SK-N-MC (cell line): ENCODE measurements around the gene FILIP1.

Experiments
- DNase-seq: peaks from one replicate; pipeline ENCODE4 v3.0.0-alpha.2; 2011; ENCODE audit warnings: low read depth, low spot score
- H3K27ac ChIP-seq: fragments of 200-600 bp; sonication (generic); 2 replicates; pipeline ENCODE4 v1.5.1; 2016; ENCODE audit warnings: mixed run types
- H3K36me3 ChIP-seq: fragments of 200-600 bp; sonication (generic); 2 replicates; pipeline ENCODE4 v1.6.1; 2017; ENCODE audit warnings: antibody characterized with exemption, low read length, mixed read lengths; ENCODE audit not compliant: insufficient read depth
- H3K4me3 ChIP-seq: fragments of 200-600 bp; sonication (generic); 2 replicates; pipeline ENCODE4 v1.5.1; 2016
- H3K9ac ChIP-seq: fragments of 200-600 bp; sonication (generic); 2 replicates; pipeline ENCODE4 v1.8.0; 2017; ENCODE audit warnings: mixed run types, mixed read lengths; ENCODE audit not compliant: insufficient read length
- H3K9me3 ChIP-seq: fragments of 200-600 bp; sonication (generic); 2 replicates; pipeline ENCODE4 v1.6.1; 2017; ENCODE audit warnings: low read depth, mild to moderate bottlenecking, antibody characterized with exemption, low read length, moderate library complexity, mixed read lengths
- EZH2 ChIP-seq: fragments of 200-600 bp; sonication (generic); IDR thresholded peaks from one replicate; pipeline ENCODE4 v1.6.1; 2017; ENCODE audit warnings: antibody characterized with exemption
- FOXP2 ChIP-seq: optimal IDR thresholded peaks from 2 replicates; pipeline ENCODE3; 2011; ENCODE audit warnings: mild to moderate bottlenecking, moderate library complexity; ENCODE audit not compliant: insufficient read depth; ENCODE audit errors: extremely low read length, control extremely low read depth
- POLR2AphosphoS5 ChIP-seq: IDR thresholded peaks from 2 replicates; pipeline ENCODE4 v1.6.1; 2012; ENCODE audit warnings: mild to moderate bottlenecking, low read depth, low read length, borderline replicate concordance

FILIP1 gene

GRCh38 chr6:75302280-75302679 is 191.3 kb downstream of the FILIP1 start:
- no peaks in the 10 kb centered on the region for H3K9me3 ChIP-seq
- no peak overlapping the region for H3K27ac ChIP-seq
- H3K4me3 ChIP-seq, result no peak overlapping the region
- H3K36me3 ChIP-seq, result no peaks in the 10 kb centered on the region
- TF ChIP-seq FOXP2 (no peak), POLR2AphosphoS5 (no peak), EZH2 (no peak)
- no peak overlapping the region for H3K9ac ChIP-seq
- no peak for DNase-seq

- Histone ChIP-seq H3K9me3 (no peaks in the 10 kb centered on the region), H3K4me3 (no peak overlapping the region), H3K36me3 (no peaks in the 10 kb centered on the region), H3K9ac (no peak overlapping the region), H3K27ac (no peak overlapping the region)
- TF ChIP-seq EZH2 (no peak), FOXP2 (no peak), POLR2AphosphoS5 (no peak)
- no peak for DNase-seq
Measured at GRCh38 chr6:75301537-75301936, 192.1 kb downstream of the FILIP1 start.

- Histone ChIP-seq H3K27ac (no peak overlapping the region), H3K36me3 (no peaks in the 10 kb centered on the region), H3K9ac (no peak overlapping the region), H3K9me3 (no peaks in the 10 kb centered on the region), H3K4me3 (no peak overlapping the region)
- TF ChIP-seq POLR2AphosphoS5 (no peak), EZH2 (no peak), FOXP2 (no peak)
- DNase-seq, result no peak
Measured at GRCh38 chr6:75301088-75301487, 192.5 kb downstream of the FILIP1 start.

GRCh38 chr6:75300531-75300855 is 193.1 kb downstream of the FILIP1 start:
- no peak overlapping the region for H3K27ac ChIP-seq
- no peak overlapping the region for H3K9ac ChIP-seq
- no peaks in the 10 kb centered on the region for H3K36me3 ChIP-seq
- H3K9me3 ChIP-seq, result no peaks in the 10 kb centered on the region
- DNase-seq, result no peak
- no peak for TF ChIP-seq EZH2
- no peak for TF ChIP-seq FOXP2
- TF ChIP-seq POLR2AphosphoS5, result no peak
- H3K4me3 ChIP-seq, result no peak overlapping the region

- Histone ChIP-seq H3K4me3 (no peak overlapping the region), H3K36me3 (no peaks in the 10 kb centered on the region), H3K9me3 (no peaks in the 10 kb centered on the region), H3K27ac (no peak overlapping the region), H3K9ac (no peak overlapping the region)
- DNase-seq, result no peak
- no peak for TF ChIP-seq FOXP2
- TF ChIP-seq EZH2, result no peak
- no peak for TF ChIP-seq POLR2AphosphoS5
Measured at GRCh38 chr6:75299801-75300530, 193.6 kb downstream of the FILIP1 start.

- H3K27ac ChIP-seq, result no peak overlapping the region
- no peaks in the 10 kb centered on the region for H3K36me3 ChIP-seq
- H3K9me3 ChIP-seq, result no peaks in the 10 kb centered on the region
- TF ChIP-seq FOXP2, result no peak
- no peak for TF ChIP-seq EZH2
- no peak for TF ChIP-seq POLR2AphosphoS5
- H3K9ac ChIP-seq, result no peak overlapping the region
- DNase-seq, result peak; percentile 66
- no peak overlapping the region for H3K4me3 ChIP-seq
Measured at GRCh38 chr6:75296811-75297779, 196.5 kb downstream of the FILIP1 start.

- Histone ChIP-seq H3K9ac (no peak overlapping the region), H3K27ac (no peak overlapping the region), H3K9me3 (no peaks in the 10 kb centered on the region), H3K4me3 (no peak overlapping the region), H3K36me3 (no peaks in the 10 kb centered on the region)
- no peak for TF ChIP-seq EZH2
- no peak for TF ChIP-seq POLR2AphosphoS5
- TF ChIP-seq FOXP2, result no peak
- no peak for DNase-seq
Measured at GRCh38 chr6:75292555-75292954, 201.0 kb downstream of the FILIP1 start.

- no peaks in the 10 kb centered on the region for H3K9me3 ChIP-seq
- H3K4me3 ChIP-seq, result no peak overlapping the region
- TF ChIP-seq EZH2 (no peak), FOXP2 (no peak), POLR2AphosphoS5 (no peak)
- no peak overlapping the region for H3K27ac ChIP-seq
- H3K36me3 ChIP-seq, result no peaks in the 10 kb centered on the region
- no peak overlapping the region for H3K9ac ChIP-seq
- no peak for DNase-seq
Measured at GRCh38 chr6:75291744-75292143, 201.9 kb downstream of the FILIP1 start.

GRCh38 chr6:75291331-75291730 is 202.3 kb downstream of the FILIP1 start:
- Histone ChIP-seq H3K9ac (no peak overlapping the region), H3K36me3 (no peaks in the 10 kb centered on the region), H3K27ac (no peak overlapping the region), H3K9me3 (no peaks in the 10 kb centered on the region), H3K4me3 (no peak overlapping the region)
- DNase-seq, result no peak
- TF ChIP-seq POLR2AphosphoS5, result no peak
